ENCODE measurements around the gene MYO5A.

Gene MYO5A

DNA sequence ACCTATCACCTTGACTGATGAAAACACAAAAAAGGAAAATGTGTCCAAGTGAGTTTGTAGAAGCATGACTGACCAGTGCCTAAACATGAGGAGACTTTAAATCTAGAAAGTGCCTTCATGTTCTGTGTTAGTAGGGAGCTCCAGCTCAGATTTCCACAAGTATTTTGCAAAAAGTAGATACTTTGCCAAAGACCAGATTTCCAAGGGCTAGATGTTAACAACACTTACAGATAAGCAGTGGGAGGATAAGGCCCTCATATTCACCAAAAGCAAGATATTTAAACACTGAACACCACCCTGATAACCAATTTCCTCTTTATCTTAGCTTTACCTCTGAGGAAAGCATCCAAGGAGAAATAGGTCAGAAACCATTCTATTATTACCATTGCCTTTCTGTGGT is 91.0 kb downstream of the MYO5A start:
- Histone ChIP-seq H3K4me1 (ENCODE audit: low read depth, poor library complexity, severe bottlenecking) (peaks cover 69% of the 10 kb centered on the region), H4K20me1 (ENCODE audit: insufficient read depth) (no peaks in the 10 kb centered on the region), H3K4me2 (no peak overlapping the region), H3K79me2 (ENCODE audit: insufficient read depth, low read depth) (peaks cover 51% of the 10 kb centered on the region; the same call in 1 of the 2 replicates), H3K9ac (no peak overlapping the region), H3K36me3 (ENCODE audit: insufficient read depth) (no peaks in the 10 kb centered on the region), H3K27ac (no peak overlapping the region), H3K4me3 (IDR thresholded peaks at IDR 0.05; ENCODE audit: insufficient read depth, low read depth, low read length) (no peak overlapping the region), H2AFZ (ENCODE audit: low read depth) (no peak overlapping the region), H3K27me3 (ENCODE audit: insufficient read depth, low read depth) (no peaks in the 10 kb centered on the region)
- TF ChIP-seq, protein P1, sequence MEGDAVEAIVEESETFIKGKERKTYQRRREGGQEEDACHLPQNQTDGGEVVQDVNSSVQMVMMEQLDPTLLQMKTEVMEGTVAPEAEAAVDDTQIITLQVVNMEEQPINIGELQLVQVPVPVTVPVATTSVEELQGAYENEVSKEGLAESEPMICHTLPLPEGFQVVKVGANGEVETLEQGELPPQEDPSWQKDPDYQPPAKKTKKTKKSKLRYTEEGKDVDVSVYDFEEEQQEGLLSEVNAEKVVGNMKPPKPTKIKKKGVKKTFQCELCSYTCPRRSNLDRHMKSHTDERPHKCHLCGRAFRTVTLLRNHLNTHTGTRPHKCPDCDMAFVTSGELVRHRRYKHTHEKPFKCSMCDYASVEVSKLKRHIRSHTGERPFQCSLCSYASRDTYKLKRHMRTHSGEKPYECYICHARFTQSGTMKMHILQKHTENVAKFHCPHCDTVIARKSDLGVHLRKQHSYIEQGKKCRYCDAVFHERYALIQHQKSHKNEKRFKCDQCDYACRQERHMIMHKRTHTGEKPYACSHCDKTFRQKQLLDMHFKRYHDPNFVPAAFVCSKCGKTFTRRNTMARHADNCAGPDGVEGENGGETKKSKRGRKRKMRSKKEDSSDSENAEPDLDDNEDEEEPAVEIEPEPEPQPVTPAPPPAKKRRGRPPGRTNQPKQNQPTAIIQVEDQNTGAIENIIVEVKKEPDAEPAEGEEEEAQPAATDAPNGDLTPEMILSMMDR (conservative IDR thresholded peaks at IDR 0.05; ENCODE audit: low read depth, low read length) = no peak

DNA sequence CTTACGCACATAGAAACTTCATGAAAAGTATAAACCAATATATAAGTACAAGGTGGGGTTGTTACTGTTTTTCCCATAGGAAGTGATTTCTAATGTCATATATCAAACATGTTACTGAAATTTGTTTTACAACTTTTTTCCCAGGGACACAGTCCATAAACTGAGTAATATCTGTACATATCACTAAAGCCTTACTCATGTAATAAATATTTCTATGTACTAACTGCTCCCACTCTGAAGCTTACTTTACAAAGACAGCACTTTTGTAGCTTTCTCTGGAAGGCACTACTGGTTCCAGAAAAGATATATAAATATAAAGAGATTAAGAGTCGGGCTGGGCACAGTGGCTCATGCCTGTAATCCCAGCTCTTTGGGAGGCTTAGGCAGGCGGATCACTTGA is 91.7 kb downstream of the MYO5A start:
- peaks cover 51% of the 10 kb centered on the region; the same call in 1 of the 2 replicates for H3K79me2 ChIP-seq (ENCODE audit: insufficient read depth, low read depth)
- H3K9ac ChIP-seq = no peak overlapping the region
- no peaks in the 10 kb centered on the region for H3K36me3 ChIP-seq (ENCODE audit: insufficient read depth)
- H3K27ac ChIP-seq = no peak overlapping the region
- H3K4me2 ChIP-seq = no peak overlapping the region
- H3K4me1 ChIP-seq (ENCODE audit: low read depth, poor library complexity, severe bottlenecking) = peaks cover 69% of the 10 kb centered on the region
- TF ChIP-seq, protein P1 (conservative IDR thresholded peaks at IDR 0.05; ENCODE audit: low read depth, low read length) = no peak
- H3K4me3 ChIP-seq (IDR thresholded peaks at IDR 0.05; ENCODE audit: insufficient read depth, low read depth, low read length) = no peak overlapping the region
- H4K20me1 ChIP-seq (ENCODE audit: insufficient read depth) = no peaks in the 10 kb centered on the region
- no peaks in the 10 kb centered on the region for H3K27me3 ChIP-seq (ENCODE audit: insufficient read depth, low read depth)
- no peak overlapping the region for H2AFZ ChIP-seq (ENCODE audit: low read depth)

DNA sequence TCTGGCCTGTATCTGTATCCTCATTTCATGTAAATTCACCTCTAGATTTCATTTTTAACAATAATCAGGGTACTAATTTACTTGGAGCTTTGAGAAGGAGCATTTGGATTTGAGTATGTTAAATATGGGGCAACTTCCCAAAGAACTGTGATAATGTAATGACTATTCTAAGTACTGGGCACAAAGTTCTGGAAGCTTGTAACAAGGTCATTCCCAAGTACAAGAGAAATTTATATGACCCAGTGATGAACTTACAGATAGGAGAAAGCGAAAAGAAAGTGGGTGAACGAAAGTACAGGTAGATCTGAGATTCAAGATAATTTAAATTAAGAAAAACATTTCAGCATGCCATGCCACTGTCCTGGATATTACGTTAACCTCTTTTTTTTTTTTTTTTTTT is 93.8 kb downstream of the MYO5A start:
- H3K27ac ChIP-seq = no peak overlapping the region
- no peaks in the 10 kb centered on the region for H4K20me1 ChIP-seq (ENCODE audit: insufficient read depth)
- TF ChIP-seq, protein P1 (conservative IDR thresholded peaks at IDR 0.05; ENCODE audit: low read depth, low read length) = no peak
- H3K36me3 ChIP-seq (ENCODE audit: insufficient read depth) = no peaks in the 10 kb centered on the region
- no peak overlapping the region for H3K4me2 ChIP-seq
- peaks cover 46% of the 10 kb centered on the region; the same call in 1 of the 2 replicates for H3K79me2 ChIP-seq (ENCODE audit: insufficient read depth, low read depth)
- H3K9ac ChIP-seq = no peak overlapping the region
- H3K27me3 ChIP-seq (ENCODE audit: insufficient read depth, low read depth) = no peaks in the 10 kb centered on the region
- H3K4me3 ChIP-seq (IDR thresholded peaks at IDR 0.05; ENCODE audit: insufficient read depth, low read depth, low read length) = no peak overlapping the region
- H2AFZ ChIP-seq (ENCODE audit: low read depth) = no peak overlapping the region
- H3K4me1 ChIP-seq (ENCODE audit: low read depth, poor library complexity, severe bottlenecking) = peaks cover 55% of the 10 kb centered on the region

DNA sequence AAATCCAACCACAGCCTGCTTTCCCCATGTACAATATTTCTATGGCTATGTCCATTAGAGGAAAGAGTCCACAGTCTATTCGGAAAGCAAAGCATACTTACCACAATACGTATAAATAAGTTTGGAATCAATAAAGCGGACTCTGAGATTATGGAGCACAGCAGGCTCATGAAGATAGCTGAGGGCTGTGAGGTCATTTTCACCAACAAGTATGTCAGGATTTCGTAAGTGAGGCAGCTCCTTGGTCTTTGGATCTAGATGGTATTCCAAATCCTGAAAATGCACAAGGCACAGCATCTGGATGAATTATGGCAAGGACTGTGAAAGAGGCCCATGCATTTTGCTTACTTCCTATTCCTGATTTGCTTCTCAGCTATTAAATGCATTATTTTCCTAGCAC is 100.4 kb downstream of the MYO5A start:
- Histone ChIP-seq H2AFZ (ENCODE audit: low read depth) (no peak overlapping the region), H3K4me2 (no peak overlapping the region), H3K9ac (no peak overlapping the region), H4K20me1 (ENCODE audit: insufficient read depth) (no peaks in the 10 kb centered on the region), H3K4me1 (ENCODE audit: low read depth, poor library complexity, severe bottlenecking) (peaks cover 8% of the 10 kb centered on the region), H3K79me2 (ENCODE audit: insufficient read depth, low read depth) (no peaks in the 10 kb centered on the region), H3K27me3 (ENCODE audit: insufficient read depth, low read depth) (no peaks in the 10 kb centered on the region), H3K36me3 (ENCODE audit: insufficient read depth) (no peaks in the 10 kb centered on the region), H3K4me3 (IDR thresholded peaks at IDR 0.05; ENCODE audit: insufficient read depth, low read depth, low read length) (no peak overlapping the region), H3K27ac (no peak overlapping the region)
- TF ChIP-seq, protein P1 (conservative IDR thresholded peaks at IDR 0.05; ENCODE audit: low read depth, low read length) = no peak

All from KMS-11 (cell line).